HG03280 (cell line): Measurements from ENCODE around the gene EFCAB6.

Experiments used
- ATAC-seq: cut with Tn5 transposase; IDR thresholded peaks from one replicate; pipeline ENCODE4 v1.9.1; 2021; ENCODE audit warnings: mild to moderate bottlenecking, moderate library complexity; ENCODE audit not compliant: unreplicated experiment

The EFCAB6 gene

GRCh38 chr22:43643387-43643786 is 168.7 kb downstream of the EFCAB6 start:
- ATAC-seq: no peak

- ATAC-seq: no peak
These were observed 169.5 kb downstream of the EFCAB6 start for GRCh38 chr22:43642319-43643206.

DNA sequence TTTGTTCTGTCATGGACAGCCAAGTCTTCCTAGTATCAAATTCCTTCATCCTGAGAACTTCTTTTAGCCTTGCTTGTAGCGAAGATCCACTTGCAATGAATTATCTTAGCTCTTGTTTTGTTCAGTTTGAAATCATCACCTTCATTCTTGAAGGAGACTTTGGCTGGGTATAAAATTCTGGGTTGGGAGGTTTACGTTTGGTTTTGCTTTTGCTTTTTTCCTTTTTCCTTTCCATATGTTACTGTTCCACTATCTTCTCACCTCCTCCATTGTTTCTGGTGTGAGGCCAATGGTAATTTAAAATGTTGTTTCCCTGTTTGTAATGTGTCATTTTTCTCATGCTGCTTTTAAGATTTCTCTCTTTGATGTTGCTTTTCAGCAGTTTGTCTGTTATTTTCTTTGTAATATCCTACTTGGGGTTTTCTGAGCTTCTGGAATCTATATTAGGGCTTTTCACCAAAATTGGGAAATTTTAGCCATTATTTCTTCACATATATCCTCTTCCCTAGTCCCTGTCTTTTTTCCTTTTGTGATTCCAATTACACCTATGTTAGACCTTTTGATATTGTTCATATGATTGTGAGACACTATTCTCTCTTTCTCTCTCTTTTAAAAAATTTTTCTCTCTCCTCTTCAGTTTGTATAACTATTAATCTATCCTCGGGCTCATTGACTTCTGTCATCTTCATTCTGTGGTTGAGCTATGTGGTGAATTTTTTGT is 172.7 kb downstream of the EFCAB6 start:
- ATAC-seq: no peak

GRCh38 chr22:43637275-43638260 is 174.5 kb downstream of the EFCAB6 start:
- ATAC-seq: no peak

DNA sequence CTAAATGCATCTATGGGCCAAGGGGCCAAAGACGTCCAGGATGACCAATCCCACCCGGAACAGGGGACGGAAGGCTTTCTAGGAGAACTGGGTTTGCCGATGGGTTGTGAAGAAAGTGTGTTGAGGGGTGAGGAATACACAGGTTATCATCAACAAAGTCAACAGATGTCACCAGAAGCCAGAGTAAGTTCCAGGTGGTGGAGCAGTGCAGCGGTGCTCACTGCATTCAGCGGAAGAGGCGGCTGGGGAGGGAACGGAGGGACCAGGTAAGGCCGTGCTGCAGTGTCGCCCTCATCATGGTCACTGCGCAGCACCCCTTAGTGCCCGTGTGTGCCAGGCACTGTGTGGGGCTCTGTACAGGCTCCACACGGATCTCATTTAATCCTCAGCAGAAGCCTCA is 176.0 kb downstream of the EFCAB6 start:
- ATAC-seq: no peak

- no peak for ATAC-seq
These were observed 177.0 kb downstream of the EFCAB6 start for GRCh38 chr22:43635101-43635500.

DNA sequence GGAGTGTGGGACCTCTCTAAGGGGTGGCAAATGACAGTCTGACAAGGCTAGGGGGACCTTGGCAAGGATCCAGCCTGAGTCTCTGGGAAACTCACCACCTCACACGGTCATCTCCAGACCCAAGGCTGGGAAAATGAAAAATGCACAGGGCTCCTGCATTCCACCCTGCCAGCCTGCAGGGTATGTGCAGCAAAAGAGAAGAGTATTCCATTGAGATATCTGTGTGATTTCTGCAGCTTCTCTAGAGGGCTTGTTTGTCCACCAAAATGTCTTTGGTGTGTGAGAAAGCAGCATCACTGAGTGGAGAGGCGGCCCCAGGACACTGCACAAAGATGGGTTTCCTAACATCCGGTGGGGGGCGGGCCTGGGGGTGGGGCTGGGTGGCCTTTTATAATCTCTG is 177.8 kb downstream of the EFCAB6 start:
- no peak for ATAC-seq

- no peak for ATAC-seq
These were observed 178.3 kb downstream of the EFCAB6 start for GRCh38 chr22:43633631-43634285.

- ATAC-seq: no peak
These were observed 180.3 kb downstream of the EFCAB6 start for GRCh38 chr22:43631846-43632245.

- no peak for ATAC-seq
These were observed 180.9 kb downstream of the EFCAB6 start for GRCh38 chr22:43631201-43631600.

DNA sequence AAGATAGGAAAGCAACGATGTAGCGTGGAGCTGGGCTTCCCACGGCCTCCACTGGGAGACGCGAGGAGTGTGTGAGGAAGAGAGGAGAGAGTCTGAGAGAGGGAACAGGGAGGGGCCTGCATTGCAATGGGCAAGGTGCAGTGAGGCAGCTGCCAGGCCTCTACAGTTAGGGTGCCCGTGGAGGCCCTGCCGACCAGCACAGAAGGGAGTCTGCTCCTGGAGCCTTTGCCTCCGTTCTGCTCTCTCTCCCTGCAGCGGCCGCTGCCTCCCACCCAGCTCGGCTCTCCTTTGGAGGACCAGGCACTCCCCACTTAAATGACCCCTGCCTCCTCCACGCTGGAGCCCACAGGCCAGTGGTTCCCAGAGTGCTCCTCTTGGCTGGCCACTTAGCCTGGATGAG is 181.7 kb downstream of the EFCAB6 start:
- ATAC-seq: no peak

DNA sequence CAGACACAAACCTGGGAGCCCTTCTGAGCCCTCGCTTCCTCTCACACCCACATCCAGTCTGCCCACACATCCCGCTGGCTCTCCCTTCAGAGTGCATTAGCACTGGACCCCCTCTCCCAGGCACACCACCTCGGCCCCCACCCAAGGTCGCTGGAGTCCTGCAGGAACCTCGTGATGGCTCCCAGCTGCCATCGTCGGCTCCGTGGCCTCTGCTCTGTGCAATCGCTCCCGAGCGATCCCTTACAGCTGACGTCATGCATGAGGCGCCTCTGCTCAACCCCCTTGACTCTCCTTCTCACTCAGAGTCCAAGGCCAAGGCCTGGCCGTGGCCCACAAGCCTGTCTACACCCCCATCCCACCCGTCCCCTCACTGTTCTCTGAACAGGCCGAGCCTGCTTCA is 183.9 kb downstream of the EFCAB6 start:
- no peak for ATAC-seq

GRCh38 chr22:43627485-43628213 is 184.5 kb downstream of the EFCAB6 start:
- ATAC-seq: no peak

DNA sequence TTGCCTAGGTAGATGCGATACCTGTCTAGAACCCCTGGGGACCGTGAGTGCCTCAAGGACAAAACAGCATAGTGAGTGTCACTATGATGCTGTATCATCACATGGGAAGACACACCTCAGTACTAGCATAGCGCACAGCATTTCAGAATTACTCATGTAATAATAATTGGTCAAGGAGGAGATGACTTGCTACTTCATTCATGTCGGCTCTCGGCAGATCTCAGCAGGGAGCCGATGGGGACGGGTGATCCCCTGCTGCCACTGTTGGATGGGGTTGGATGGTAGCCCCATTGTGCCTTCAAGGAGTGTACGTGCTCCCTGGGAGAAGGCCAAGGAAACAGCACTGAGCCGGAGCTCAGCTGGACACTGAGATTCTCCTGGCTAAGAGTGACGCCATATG is 186.9 kb downstream of the EFCAB6 start:
- no peak for ATAC-seq

DNA sequence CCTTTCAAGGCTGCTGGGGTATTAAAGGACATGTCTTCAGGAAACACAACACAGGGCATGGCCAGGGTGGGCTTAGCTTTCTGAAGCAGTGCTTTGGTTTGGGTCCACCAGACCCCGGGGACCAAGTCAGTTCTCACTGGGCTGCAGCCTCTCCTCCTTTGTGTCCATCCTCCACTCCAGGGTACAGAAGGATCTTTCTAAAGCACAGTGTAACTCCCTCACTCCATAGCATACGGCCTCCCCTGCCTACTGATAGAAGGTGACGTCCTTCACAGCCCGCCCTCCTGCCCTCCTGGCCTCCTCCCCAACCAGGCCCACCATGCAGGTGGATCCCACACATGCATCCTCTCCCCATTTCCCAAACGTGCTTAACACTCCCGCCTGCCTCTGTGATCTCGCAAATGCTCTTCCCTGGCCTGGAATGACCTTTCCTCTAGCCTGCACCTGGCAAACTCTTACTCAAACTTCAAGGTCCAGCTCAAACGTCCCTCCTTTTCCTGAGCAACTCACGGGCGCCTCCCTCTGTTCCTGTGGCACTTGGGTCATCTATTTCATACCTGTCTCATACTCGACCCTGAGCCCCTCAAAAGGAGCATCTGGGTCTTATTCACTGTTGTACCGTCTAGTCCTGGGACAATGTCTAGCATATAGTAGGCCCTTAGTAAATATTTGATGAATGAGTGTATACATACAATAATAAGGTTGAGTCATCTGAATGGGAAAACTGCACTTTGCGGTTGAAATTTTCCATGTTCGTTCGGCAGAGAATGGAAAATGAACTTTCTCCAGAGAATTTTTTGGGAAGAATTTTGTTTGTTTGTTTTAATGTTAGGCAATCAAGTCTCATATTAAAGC is 187.7 kb downstream of the EFCAB6 start:
- no peak for ATAC-seq

DNA sequence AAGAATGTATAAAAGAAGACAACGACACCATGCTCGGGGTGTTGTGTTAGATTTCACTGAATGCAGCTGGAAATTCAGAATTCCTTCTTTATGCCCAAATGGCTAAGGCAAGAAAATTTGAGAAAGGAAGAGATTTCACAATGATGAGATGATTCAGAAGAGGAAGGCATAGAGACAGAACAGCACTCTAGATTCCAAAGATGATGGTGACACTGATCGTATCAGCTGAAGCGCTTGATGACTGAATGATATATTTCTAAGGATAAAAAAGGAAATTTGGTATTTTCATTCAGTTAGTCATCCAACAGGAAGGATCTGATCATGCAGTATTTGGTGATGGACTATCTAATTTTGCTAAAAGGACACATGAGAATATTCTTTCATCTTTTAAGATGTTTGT is 189.2 kb downstream of the EFCAB6 start:
- ATAC-seq: no peak

DNA sequence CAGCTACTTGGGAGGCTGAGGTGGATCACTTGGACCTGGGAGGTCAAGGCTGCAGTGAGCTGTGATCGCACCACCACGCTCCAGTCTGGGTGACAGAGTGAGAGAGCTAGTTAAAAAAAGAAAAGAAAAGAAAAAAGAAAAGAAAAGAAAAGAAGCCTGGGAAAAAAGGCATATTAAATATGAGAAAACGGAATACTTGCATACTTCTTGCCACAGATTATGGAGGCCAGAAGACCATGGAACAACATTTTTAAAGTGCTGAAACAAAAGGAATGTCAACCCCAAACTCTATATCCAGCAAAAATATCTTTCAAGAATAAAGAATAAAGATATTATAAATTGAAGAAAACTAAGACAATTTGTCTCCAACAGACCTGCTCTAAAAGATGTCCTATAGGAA is 191.9 kb downstream of the EFCAB6 start:
- ATAC-seq: no peak

GRCh38 chr22:43618517-43618916 is 193.6 kb downstream of the EFCAB6 start:
- ATAC-seq: no peak

- no peak for ATAC-seq
These were observed 195.5 kb downstream of the EFCAB6 start for GRCh38 chr22:43616645-43617044.
